GM12878 (cell line): ENCODE data around the gene SMAD5. TPM values are rescaled to one million over a fixed set of nuclear protein-coding genes. Genes with fewer than 3 reads are reported as not detected.

Experiments
- ATAC-seq: fragments of 200-7000 bp; cut with Tn5 transposase; 3 replicates; pipeline ENCODE4 v1.9.1; 2020; ENCODE audit warnings: mild to moderate bottlenecking, moderate library complexity
- BruUV-seq: library from RNA; stranded (reverse); fragments of 400-500 nt; replicated peaks from 2 replicates; lab custom pipeline; 2021; lab: Mats Ljungman, UMichigan
- CTCF ChIA-PET: fragments of 300-600 bp; sonication (Branson Sonifier 250); formaldehyde crosslinking; extraction: SDS; loops from one replicate; lab custom pipeline; 2021; ENCODE audit warnings: inconsistent platforms; lab: Yijun Ruan, JAX
- POLR2A ChIA-PET: fragments of 350-600 bp; formaldehyde crosslinking; extraction: SDS; loops from one replicate; lab custom pipeline; 2021; ENCODE audit warnings: inconsistent platforms; lab: Charles Lee
- RAD21 ChIA-PET: fragments of 300-600 bp; sonication (Branson Sonifier 250); formaldehyde crosslinking; loops from one replicate; lab custom pipeline; 2023; ENCODE audit warnings: antibody characterized with exemption; ENCODE audit not compliant: unreplicated experiment; lab: Charles Lee
- SMC1A ChIA-PET: fragments of 300-600 bp; sonication (Branson Sonifier 250); formaldehyde crosslinking; loops from one replicate; lab custom pipeline; 2023; ENCODE audit not compliant: unreplicated experiment, uncharacterized antibody; lab: Charles Lee
- DNase-seq: peaks from one replicate; pipeline ENCODE4 v3.0.0-alpha.2; 2011; ENCODE audit warnings: low read depth, low spot score
- FAIRE-seq: peaks from 3 replicates; lab custom pipeline; 2011; peaks lifted over from hg19 to GRCh38; lab: Jason Lieb, UNC
- H2AFZ ChIP-seq: 2 replicates; pipeline ENCODE4 v1.6.0; 2011; ENCODE audit warnings: low read depth, low read length, control low read depth; ENCODE audit not compliant: control insufficient read depth
- H3K27ac ChIP-seq: 2 replicates; pipeline ENCODE4 v1.5.1; 2011; ENCODE audit warnings: control low read depth; ENCODE audit not compliant: control insufficient read depth, insufficient read depth
- H3K27me3 ChIP-seq, 2 experiments: replicated peaks in 1 of 2; 2 replicates each; pipeline versions ENCODE4 v1.6.0 to v1.6.1; 2011; ENCODE audit warnings: low read length in 1 of 2; ENCODE audit not compliant: control insufficient read depth in 2 of 2, insufficient read depth in 2 of 2
- H3K36me3 ChIP-seq, 2 experiments: 2 replicates each; pipeline ENCODE4 v1.5.1; 2011; ENCODE audit warnings: low read length in 1 of 2; ENCODE audit not compliant: control insufficient read depth in 2 of 2, insufficient read depth in 2 of 2
- H3K4me1 ChIP-seq: 2 replicates; pipeline ENCODE4 v1.6.1; 2011; ENCODE audit warnings: mild to moderate bottlenecking, low read length, moderate library complexity, mixed read lengths; ENCODE audit not compliant: control insufficient read depth, insufficient read depth
- H3K4me2 ChIP-seq: 2 replicates; pipeline ENCODE4 v1.6.0; 2011; ENCODE audit warnings: control low read depth; ENCODE audit not compliant: control insufficient read depth, insufficient read depth
- H3K4me3 ChIP-seq: fragments of 200-600 bp; sonication (generic); 2 replicates; pipeline ENCODE4 v1.5.1; 2016
- H3K79me2 ChIP-seq: 2 replicates; pipeline ENCODE4 v1.6.0; 2011; ENCODE audit warnings: low read length; ENCODE audit not compliant: control insufficient read depth, insufficient read depth
- H3K9ac ChIP-seq: 2 replicates; pipeline ENCODE4 v1.8.0; 2011; ENCODE audit warnings: low read length, control low read depth, mixed read lengths; ENCODE audit not compliant: control insufficient read depth, insufficient read depth
- H3K9me3 ChIP-seq: replicated peaks from 3 replicates; pipeline ENCODE4 v1.5.1; 2011; ENCODE audit warnings: mild to moderate bottlenecking, low read length; ENCODE audit not compliant: control insufficient read depth, insufficient read depth
- H4K20me1 ChIP-seq: 2 replicates; pipeline ENCODE4 v1.6.0; 2011; ENCODE audit not compliant: control insufficient read depth, insufficient read depth
- BCLAF1 ChIP-seq: fragments of 450-650 bp; IDR thresholded peaks from 2 replicates; pipeline ENCODE4 v1.6.1; 2017; ENCODE audit warnings: antibody characterized with exemption, mild to moderate bottlenecking, moderate library complexity
- ESRRA ChIP-seq: IDR thresholded peaks from 2 replicates; pipeline ENCODE4 v1.6.1; 2012; ENCODE audit warnings: mild to moderate bottlenecking, low read length, improper control_type of control experiment
- FOXM1 ChIP-seq: IDR thresholded peaks from 2 replicates; pipeline ENCODE4 v1.6.1; 2012; ENCODE audit warnings: low read depth, mild to moderate bottlenecking, inconsistent platforms, low read length, moderate library complexity
- GATAD2B ChIP-seq: fragments of 450-650 bp; conservative IDR thresholded peaks from 2 replicates; pipeline ENCODE4 v1.6.1; 2017; ENCODE audit warnings: low read depth, mild to moderate bottlenecking, moderate library complexity
- LARP7 ChIP-seq: fragments of 450-650 bp; IDR thresholded peaks from 2 replicates; pipeline ENCODE4 v1.6.1; 2017; ENCODE audit warnings: mild to moderate bottlenecking
- NFYB ChIP-seq: IDR thresholded peaks from 2 replicates; pipeline ENCODE4 v1.6.1; 2011; ENCODE audit warnings: low read depth, mild to moderate bottlenecking, low read length, improper control_type of control experiment, moderate library complexity; ENCODE audit not compliant: insufficient read depth
- RAD51 ChIP-seq: fragments of 450-650 bp; IDR thresholded peaks from 2 replicates; pipeline ENCODE4 v1.6.1; 2016; ENCODE audit warnings: moderate library complexity, mild to moderate bottlenecking, inconsistent platforms
- SP1 ChIP-seq: IDR thresholded peaks from one replicate; pipeline ENCODE4 v1.6.1; 2011; ENCODE audit warnings: low read depth, low read length
- SUZ12 ChIP-seq: fragments of 200-600 bp; sonication (generic); IDR thresholded peaks from one replicate; pipeline ENCODE4 v1.6.1; 2018; ENCODE audit warnings: antibody characterized with exemption, mild to moderate bottlenecking; ENCODE audit not compliant: unreplicated experiment
- ZNF217 ChIP-seq: fragments of 450-650 bp; IDR thresholded peaks from 2 replicates; pipeline ENCODE4 v1.6.1; 2017; ENCODE audit warnings: antibody characterized with exemption, mild to moderate bottlenecking
- ZNF274 ChIP-seq: IDR thresholded peaks from one replicate; pipeline ENCODE4 v1.8.0; 2011; ENCODE audit not compliant: insufficient read length, insufficient read depth
- WGBS: methylation state at CpG from one replicate; pipeline ENCODE4 v1.1.6; 2016; ENCODE audit warnings: low lambda C conversion rate; ENCODE audit not compliant: insufficient replicate concordance, insufficient coverage; ENCODE audit errors: missing lambda C conversion rate; 5-methylcytosine and 5-hydroxymethylcytosine counted together
- in situ Hi-C: fragments of 300-500 bp; cut with MboI; formaldehyde crosslinking; loops from 9 replicates; pipeline ENCODE4 v1.14.3; 2018; ENCODE audit warnings: mixed read lengths
- intact Hi-C: fragments of 100-400 bp; cut with micrococcal nuclease; formaldehyde crosslinking; loops from one replicate; pipeline ENCODE4 v1.14.2; 2022; ENCODE audit not compliant: unreplicated experiment
- polyA plus RNA-seq, 11 experiments: library from polyadenylated mRNA; depleted of rRNA in 4 of 11; unstranded in 6 of 11; stranded (reverse) in 5 of 11; fragments of >200 nt; fragmentation: Nextera tagmentation in 4 of 11; fragmentation: Illumina TruSeq in 1 of 11; extraction: Ambion mirVana in 4 of 11; extraction: Trizol in 1 of 11; gene quantifications; 1 replicate in 1 of 11; 2 replicates in 10 of 11; pipeline versions ENCODE4 v1.2.1 to v1.2.3, GENCODE V29; 2011 to 2016; ENCODE audit warnings: inconsistent platforms in 2 of 11, missing spikeins in 2 of 11, low read depth in 1 of 11
- total RNA-seq, 4 experiments: library from RNA; depleted of rRNA in 3 of 4; stranded (reverse); fragments of >200 nt in 3 of 4; fragmentation: Illumina TruSeq in 1 of 4; extraction: Trizol in 1 of 4; gene quantifications; 2 replicates each; pipeline versions ENCODE4 v1.2.1 to v1.2.3, GENCODE V29; 2013 to 2021
- TF ChIP-seq, protein P1 (sequence below): IDR thresholded peaks from 2 replicates; pipeline ENCODE4 v1.6.1; 2012; ENCODE audit warnings: mild to moderate bottlenecking, low read depth, low read length
- TF ChIP-seq, protein P2 (sequence below): fragments of 450-650 bp; formaldehyde crosslinking; IDR thresholded peaks from 2 replicates; pipeline ENCODE4 v1.4.0; 2022; ENCODE audit warnings: mild to moderate bottlenecking, moderate library complexity
- TF ChIP-seq, protein P3 (sequence below): IDR thresholded peaks from 2 replicates; pipeline ENCODE4 v1.6.1; 2012; ENCODE audit warnings: low read depth, low read length, improper control_type of control experiment

SMAD5 gene
- total and polyA plus RNA-seq, 10 of the 15 experiments (the other 5 are each of a cell fraction or from before 2014, with no cell fraction given) = 3.6 to 40.6 (median 11.7) TPM

GRCh38 chr5:136185974-136186665, 53.5 kb downstream of the SMAD5 start:
- Histone ChIP-seq H3K4me2 (no peak overlapping the region), H3K79me2 (no peaks in the 10 kb centered on the region), H3K9me3 (no peaks in the 10 kb centered on the region), H3K9ac (no peak overlapping the region), H3K36me3 (no peaks in the 10 kb centered on the region), H3K4me3 (no peak overlapping the region), H2AFZ (no peak overlapping the region), H3K27me3 (no peaks in the 10 kb centered on the region), H3K27ac (no peak overlapping the region), H4K20me1 (no peaks in the 10 kb centered on the region), H3K4me1 (no peaks in the 10 kb centered on the region)
- POLR2A ChIA-PET = no interaction called here
- CTCF ChIA-PET = interaction anchor here (1.8 to 4.3 kb wide), 2 partner anchors 26 to 122 kb away, joined by 6 to 13 read pairs; no protein-coding TSS in a partner anchor
- BruUV-seq = TSS peak; percentile 10
- WGBS = 80% methylated on average over 5 of the region's 5 CpGs
- SMC1A ChIA-PET = interaction anchor here (0.9 to 1.3 kb wide), 3 partner anchors 9 to 123 kb away, joined by 3 to 8 read pairs (median 3); no protein-coding TSS in a partner anchor
- ATAC-seq = no peak
- in situ Hi-C loops (no loop called here), intact Hi-C loops (no loop called here)
- DNase-seq = no peak
- RAD21 ChIA-PET = no interaction called here
- no peak for FAIRE-seq
- TF ChIP-seq ZNF217 (no peak), FOXM1 (no peak), NFYB (no peak), SP1 (no peak), ESRRA (no peak), GATAD2B (no peak), BCLAF1 (no peak), SUZ12 (no peak), ZNF274 (no peak), RAD51 (no peak), LARP7 (no peak)
- TF ChIP-seq, protein P1, sequence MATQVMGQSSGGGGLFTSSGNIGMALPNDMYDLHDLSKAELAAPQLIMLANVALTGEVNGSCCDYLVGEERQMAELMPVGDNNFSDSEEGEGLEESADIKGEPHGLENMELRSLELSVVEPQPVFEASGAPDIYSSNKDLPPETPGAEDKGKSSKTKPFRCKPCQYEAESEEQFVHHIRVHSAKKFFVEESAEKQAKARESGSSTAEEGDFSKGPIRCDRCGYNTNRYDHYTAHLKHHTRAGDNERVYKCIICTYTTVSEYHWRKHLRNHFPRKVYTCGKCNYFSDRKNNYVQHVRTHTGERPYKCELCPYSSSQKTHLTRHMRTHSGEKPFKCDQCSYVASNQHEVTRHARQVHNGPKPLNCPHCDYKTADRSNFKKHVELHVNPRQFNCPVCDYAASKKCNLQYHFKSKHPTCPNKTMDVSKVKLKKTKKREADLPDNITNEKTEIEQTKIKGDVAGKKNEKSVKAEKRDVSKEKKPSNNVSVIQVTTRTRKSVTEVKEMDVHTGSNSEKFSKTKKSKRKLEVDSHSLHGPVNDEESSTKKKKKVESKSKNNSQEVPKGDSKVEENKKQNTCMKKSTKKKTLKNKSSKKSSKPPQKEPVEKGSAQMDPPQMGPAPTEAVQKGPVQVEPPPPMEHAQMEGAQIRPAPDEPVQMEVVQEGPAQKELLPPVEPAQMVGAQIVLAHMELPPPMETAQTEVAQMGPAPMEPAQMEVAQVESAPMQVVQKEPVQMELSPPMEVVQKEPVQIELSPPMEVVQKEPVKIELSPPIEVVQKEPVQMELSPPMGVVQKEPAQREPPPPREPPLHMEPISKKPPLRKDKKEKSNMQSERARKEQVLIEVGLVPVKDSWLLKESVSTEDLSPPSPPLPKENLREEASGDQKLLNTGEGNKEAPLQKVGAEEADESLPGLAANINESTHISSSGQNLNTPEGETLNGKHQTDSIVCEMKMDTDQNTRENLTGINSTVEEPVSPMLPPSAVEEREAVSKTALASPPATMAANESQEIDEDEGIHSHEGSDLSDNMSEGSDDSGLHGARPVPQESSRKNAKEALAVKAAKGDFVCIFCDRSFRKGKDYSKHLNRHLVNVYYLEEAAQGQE = no peak
- TF ChIP-seq, protein P2, sequence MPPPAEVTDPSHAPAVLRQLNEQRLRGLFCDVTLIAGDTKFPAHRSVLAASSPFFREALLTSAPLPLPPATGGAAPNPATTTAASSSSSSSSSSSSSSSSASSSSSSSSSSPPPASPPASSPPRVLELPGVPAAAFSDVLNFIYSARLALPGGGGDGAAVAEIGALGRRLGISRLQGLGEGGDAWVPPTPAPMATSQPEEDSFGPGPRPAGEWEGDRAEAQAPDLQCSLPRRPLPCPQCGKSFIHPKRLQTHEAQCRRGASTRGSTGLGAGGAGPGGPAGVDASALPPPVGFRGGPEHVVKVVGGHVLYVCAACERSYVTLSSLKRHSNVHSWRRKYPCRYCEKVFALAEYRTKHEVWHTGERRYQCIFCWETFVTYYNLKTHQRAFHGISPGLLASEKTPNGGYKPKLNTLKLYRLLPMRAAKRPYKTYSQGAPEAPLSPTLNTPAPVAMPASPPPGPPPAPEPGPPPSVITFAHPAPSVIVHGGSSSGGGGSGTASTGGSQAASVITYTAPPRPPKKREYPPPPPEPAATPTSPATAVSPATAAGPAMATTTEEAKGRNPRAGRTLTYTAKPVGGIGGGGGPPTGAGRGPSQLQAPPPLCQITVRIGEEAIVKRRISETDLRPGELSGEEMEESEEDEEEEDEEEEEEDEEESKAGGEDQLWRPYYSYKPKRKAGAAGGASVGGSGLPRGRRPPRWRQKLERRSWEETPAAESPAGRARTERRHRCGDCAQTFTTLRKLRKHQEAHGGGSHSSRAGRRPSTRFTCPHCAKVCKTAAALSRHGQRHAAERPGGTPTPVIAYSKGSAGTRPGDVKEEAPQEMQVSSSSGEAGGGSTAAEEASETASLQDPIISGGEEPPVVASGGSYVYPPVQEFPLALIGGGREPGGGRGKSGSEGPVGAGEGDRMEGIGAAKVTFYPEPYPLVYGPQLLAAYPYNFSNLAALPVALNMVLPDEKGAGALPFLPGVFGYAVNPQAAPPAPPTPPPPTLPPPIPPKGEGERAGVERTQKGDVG = no peak
- TF ChIP-seq, protein P3, sequence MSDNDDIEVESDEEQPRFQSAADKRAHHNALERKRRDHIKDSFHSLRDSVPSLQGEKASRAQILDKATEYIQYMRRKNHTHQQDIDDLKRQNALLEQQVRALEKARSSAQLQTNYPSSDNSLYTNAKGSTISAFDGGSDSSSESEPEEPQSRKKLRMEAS = no peak
